ENCODE results near the gene MAPKAPK2.

DNA sequence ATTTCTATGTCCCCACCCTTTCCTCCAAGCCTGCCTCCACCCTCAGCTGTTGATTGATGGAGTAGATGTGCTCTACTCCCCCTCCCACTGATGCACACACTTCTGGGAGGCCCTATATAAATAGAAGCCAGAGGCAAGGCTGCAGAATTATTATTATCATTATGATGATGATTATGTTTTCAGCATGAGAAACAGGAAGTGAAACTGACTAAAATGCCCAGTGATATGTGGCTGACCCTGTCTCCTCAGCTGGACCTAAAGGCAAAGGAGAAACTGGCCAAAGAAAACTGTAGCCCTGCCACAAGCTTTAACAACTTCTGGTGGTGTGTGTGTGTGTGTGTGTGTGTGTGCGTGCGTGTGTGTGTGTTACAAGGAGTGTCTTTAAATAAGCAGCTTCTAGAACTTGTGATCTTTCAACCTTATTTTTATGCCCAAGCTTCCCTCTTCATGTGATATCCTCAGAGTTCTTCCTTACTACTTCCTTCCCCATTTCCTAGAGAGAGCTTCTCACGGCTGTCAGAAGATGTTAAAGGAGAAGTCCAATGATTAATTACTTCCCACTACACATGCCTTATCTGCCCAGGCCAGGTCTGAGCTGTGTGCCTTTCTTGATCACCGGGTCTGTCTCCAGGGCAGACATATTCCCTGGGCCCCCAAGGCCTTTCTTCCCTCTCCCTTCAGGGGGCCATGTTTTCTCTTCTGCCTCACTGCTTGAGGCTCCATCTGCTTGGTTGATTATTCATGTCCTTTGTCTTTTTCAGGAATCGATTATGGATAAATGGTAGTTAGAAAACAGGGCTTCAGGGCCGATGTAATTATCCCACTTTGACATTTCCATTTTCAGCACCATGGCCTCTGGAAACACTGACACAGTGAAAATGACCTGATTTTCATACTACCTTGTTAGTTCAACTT is 11.6 kb upstream of the MAPKAPK2 start:
- no peak for TF ChIP-seq CTCF (CRISPR knock-in tag; IDR thresholded peaks at IDR 0.05)
- TF ChIP-seq KDM5B (CRISPR knock-in tag; IDR thresholded peaks at IDR 0.05; ENCODE audit: borderline replicate concordance), result no peak
- no peak for TF ChIP-seq AKNA (CRISPR knock-in tag; IDR thresholded peaks at IDR 0.05; ENCODE audit: borderline replicate concordance)
- TF ChIP-seq TAF1 (CRISPR knock-in tag; IDR thresholded peaks at IDR 0.05), result no peak
- no peak for TF ChIP-seq ZNF775 (CRISPR knock-in tag; IDR thresholded peaks at IDR 0.05; ENCODE audit: borderline replicate concordance)
- TF ChIP-seq POLR2A (IDR thresholded peaks at IDR 0.05; ENCODE audit: insufficient read depth in 1 of 2, low read depth in 2 of 2, low read length in 2 of 2), result no peak
- no peak for TF ChIP-seq ZNF235 (CRISPR knock-in tag; IDR thresholded peaks at IDR 0.05; ENCODE audit: borderline replicate concordance)
- TF ChIP-seq, protein P1, sequence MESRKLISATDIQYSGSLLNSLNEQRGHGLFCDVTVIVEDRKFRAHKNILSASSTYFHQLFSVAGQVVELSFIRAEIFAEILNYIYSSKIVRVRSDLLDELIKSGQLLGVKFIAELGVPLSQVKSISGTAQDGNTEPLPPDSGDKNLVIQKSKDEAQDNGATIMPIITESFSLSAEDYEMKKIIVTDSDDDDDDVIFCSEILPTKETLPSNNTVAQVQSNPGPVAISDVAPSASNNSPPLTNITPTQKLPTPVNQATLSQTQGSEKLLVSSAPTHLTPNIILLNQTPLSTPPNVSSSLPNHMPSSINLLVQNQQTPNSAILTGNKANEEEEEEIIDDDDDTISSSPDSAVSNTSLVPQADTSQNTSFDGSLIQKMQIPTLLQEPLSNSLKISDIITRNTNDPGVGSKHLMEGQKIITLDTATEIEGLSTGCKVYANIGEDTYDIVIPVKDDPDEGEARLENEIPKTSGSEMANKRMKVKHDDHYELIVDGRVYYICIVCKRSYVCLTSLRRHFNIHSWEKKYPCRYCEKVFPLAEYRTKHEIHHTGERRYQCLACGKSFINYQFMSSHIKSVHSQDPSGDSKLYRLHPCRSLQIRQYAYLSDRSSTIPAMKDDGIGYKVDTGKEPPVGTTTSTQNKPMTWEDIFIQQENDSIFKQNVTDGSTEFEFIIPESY (CRISPR knock-in tag; IDR thresholded peaks at IDR 0.05), result no peak
